ENCODE data around the gene OR2G6.
"Not testable (repeated sequence)": the region's sequence is repeated elsewhere in the genome, so short reads cannot be mapped to it uniquely, and the experiment has no call there.

Gene OR2G6

GRCh38 chr1:248507773-248508172, at the start of gene OR2G6:
TSS of gene OR2G6 (plus strand) at chr1:248508073. CDS start at chr1:248521647, 13,574 bp downstream.
- H3K9me3 ChIP-seq (ENCODE audit: control insufficient read depth, low read length); H3K36me3 ChIP-seq (ENCODE audit: control insufficient read depth, insufficient read depth, low read length); H3K4me1 ChIP-seq (ENCODE audit: control insufficient read depth, insufficient read depth, low read length); H3K27me3 ChIP-seq (ENCODE audit: control insufficient read depth, insufficient read depth, low read length); H3K4me3 ChIP-seq (ENCODE audit: low read length); H3K9ac ChIP-seq (ENCODE audit: low read length): not testable (repeated sequence)

DNA sequence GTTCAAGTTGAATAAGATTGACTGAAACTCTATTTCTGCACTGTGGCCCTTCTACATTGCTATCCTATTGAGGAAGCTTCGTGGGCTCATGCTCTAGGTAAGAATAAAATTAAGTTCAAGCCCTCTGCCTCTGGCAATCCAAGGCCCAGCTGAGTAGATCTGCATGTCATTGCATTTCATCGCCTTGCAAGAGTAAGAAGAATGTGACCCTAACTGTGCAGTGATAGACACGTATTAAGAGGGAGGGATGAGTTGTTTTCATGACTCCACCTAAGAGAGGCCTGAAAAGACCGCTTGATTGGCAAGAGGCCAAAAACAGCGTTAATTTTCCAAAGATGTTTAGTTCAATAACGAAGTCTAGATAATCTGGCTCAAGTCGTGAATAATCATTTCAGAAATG, 48.8 kb upstream of the OR2G6 start:
- not testable (repeated sequence) for H3K27me3 ChIP-seq (ENCODE audit: control insufficient read depth, insufficient read depth, low read length); H3K4me1 ChIP-seq (ENCODE audit: control insufficient read depth, insufficient read depth, low read length); H3K4me3 ChIP-seq (ENCODE audit: low read length); H3K9me3 ChIP-seq (ENCODE audit: control insufficient read depth, low read length); H3K9ac ChIP-seq (ENCODE audit: low read length); H3K36me3 ChIP-seq (ENCODE audit: control insufficient read depth, insufficient read depth, low read length)

- H3K4me3 ChIP-seq (ENCODE audit: low read length) = no peak overlapping the region
- H3K27me3 ChIP-seq (ENCODE audit: control insufficient read depth, insufficient read depth, low read length) = no peaks in the 10 kb centered on the region
- no peak overlapping the region for H3K9ac ChIP-seq (ENCODE audit: low read length)
- no peaks in the 10 kb centered on the region for H3K9me3 ChIP-seq (ENCODE audit: control insufficient read depth, low read length)
- H3K4me1 ChIP-seq (ENCODE audit: control insufficient read depth, insufficient read depth, low read length) = no peaks in the 10 kb centered on the region
- no peaks in the 10 kb centered on the region for H3K36me3 ChIP-seq (ENCODE audit: control insufficient read depth, insufficient read depth, low read length)
Measured at GRCh38 chr1:248471154-248471553, 36.7 kb upstream of the OR2G6 start.

DNA sequence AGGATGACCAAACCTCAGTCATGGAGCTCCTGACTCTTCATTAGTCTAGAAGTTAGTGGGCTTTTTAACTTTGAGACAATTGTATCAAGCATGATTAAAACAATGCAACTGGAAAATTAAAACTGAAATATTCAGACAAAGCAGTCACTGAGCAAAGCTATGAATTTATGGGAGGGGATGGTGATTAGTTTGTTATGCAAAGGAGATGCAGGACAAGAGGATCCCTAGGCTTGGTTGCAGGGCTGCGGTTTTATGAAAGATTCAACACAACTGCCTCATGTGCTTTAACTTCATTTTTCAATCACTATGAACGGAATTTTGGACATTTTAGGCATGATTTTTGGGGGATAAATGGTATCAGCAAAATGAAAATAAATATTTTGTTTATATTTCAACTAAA, 35.8 kb upstream of the OR2G6 start:
- not testable (repeated sequence) for H3K36me3 ChIP-seq (ENCODE audit: control insufficient read depth, insufficient read depth, low read length); H3K9me3 ChIP-seq (ENCODE audit: control insufficient read depth, low read length); H3K27me3 ChIP-seq (ENCODE audit: control insufficient read depth, insufficient read depth, low read length); H3K4me1 ChIP-seq (ENCODE audit: control insufficient read depth, insufficient read depth, low read length); H3K9ac ChIP-seq (ENCODE audit: low read length); H3K4me3 ChIP-seq (ENCODE audit: low read length)

- H3K27me3 ChIP-seq (ENCODE audit: control insufficient read depth, insufficient read depth, low read length); H3K4me1 ChIP-seq (ENCODE audit: control insufficient read depth, insufficient read depth, low read length); H3K4me3 ChIP-seq (ENCODE audit: low read length); H3K36me3 ChIP-seq (ENCODE audit: control insufficient read depth, insufficient read depth, low read length); H3K9ac ChIP-seq (ENCODE audit: low read length); H3K9me3 ChIP-seq (ENCODE audit: control insufficient read depth, low read length): not testable (repeated sequence)
Measured at GRCh38 chr1:248473051-248473450, 34.8 kb upstream of the OR2G6 start, which contains the start of gene OR2T3. TSS of gene OR2T3 (plus strand) at chr1:248473351. CDS start at chr1:248473351, 0 bp downstream.

GRCh38 chr1:248475660-248476059, 32.2 kb upstream of the OR2G6 start:
- not testable (repeated sequence) for H3K9me3 ChIP-seq (ENCODE audit: control insufficient read depth, low read length); H3K9ac ChIP-seq (ENCODE audit: low read length); H3K27me3 ChIP-seq (ENCODE audit: control insufficient read depth, insufficient read depth, low read length); H3K36me3 ChIP-seq (ENCODE audit: control insufficient read depth, insufficient read depth, low read length); H3K4me1 ChIP-seq (ENCODE audit: control insufficient read depth, insufficient read depth, low read length); H3K4me3 ChIP-seq (ENCODE audit: low read length)

DNA sequence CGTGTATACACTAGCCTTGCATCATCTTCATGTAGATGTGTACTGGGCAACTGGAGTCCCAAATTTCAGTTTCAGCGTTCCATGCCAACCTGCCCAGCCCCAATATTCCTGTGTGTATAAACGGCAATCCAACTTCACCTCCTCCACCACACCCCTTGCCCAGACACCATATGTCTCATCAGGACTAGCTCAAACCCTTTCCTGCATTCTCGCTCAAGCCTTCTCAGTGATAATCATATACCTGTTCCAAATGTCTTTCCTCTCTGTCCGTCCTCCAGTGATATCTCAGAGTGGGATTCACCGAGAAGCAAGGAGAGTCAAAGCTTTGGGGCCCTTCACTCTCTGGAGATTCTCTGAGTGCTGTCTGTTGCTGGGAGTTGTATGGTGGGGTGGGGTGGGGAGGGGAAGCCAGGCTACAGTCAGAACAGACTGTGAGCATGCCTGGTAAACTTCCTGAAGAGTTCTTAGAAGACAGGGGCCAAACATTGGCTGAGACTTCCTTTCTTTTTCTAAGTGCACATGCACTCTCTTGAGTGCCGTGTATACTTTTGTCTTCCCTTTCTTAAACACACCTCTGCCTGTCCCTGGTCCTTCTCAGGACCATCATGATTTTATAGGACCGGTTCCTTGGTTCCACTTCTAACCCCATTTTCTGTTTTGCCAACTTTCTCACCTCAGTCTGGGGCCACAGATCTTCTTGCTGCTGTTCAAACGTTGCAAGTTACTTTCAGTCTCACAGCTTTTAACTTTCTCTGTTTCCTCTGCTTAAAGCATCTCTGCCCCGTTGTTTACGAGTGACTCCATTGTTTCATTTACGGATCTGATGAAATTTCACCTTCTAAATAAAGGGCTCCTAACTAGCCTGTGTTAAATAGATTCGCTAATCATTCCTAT, 25.9 kb upstream of the OR2G6 start:
- H3K9me3 ChIP-seq (ENCODE audit: control insufficient read depth, low read length); H3K9ac ChIP-seq (ENCODE audit: low read length); H3K27me3 ChIP-seq (ENCODE audit: control insufficient read depth, insufficient read depth, low read length); H3K36me3 ChIP-seq (ENCODE audit: control insufficient read depth, insufficient read depth, low read length); H3K4me3 ChIP-seq (ENCODE audit: low read length); H3K4me1 ChIP-seq (ENCODE audit: control insufficient read depth, insufficient read depth, low read length): not testable (repeated sequence)

- H3K36me3 ChIP-seq (ENCODE audit: control insufficient read depth, insufficient read depth, low read length); H3K9me3 ChIP-seq (ENCODE audit: control insufficient read depth, low read length); H3K27me3 ChIP-seq (ENCODE audit: control insufficient read depth, insufficient read depth, low read length); H3K9ac ChIP-seq (ENCODE audit: low read length); H3K4me3 ChIP-seq (ENCODE audit: low read length); H3K4me1 ChIP-seq (ENCODE audit: control insufficient read depth, insufficient read depth, low read length): not testable (repeated sequence)
Measured at GRCh38 chr1:248488289-248488688, 19.6 kb upstream of the OR2G6 start, which contains the start of gene OR2T5. TSS of gene OR2T5 (plus strand) at chr1:248488589. CDS start at chr1:248488589, 0 bp downstream.

- not testable (repeated sequence) for H3K4me3 ChIP-seq (ENCODE audit: low read length); H3K36me3 ChIP-seq (ENCODE audit: control insufficient read depth, insufficient read depth, low read length); H3K27me3 ChIP-seq (ENCODE audit: control insufficient read depth, insufficient read depth, low read length)
Measured at GRCh38 chr1:248496661-248497060, 11.2 kb upstream of the OR2G6 start.

GRCh38 chr1:248500305-248501035, 7.4 kb upstream of the OR2G6 start:
- H3K36me3 ChIP-seq (ENCODE audit: control insufficient read depth, insufficient read depth, low read length); H3K9me3 ChIP-seq (ENCODE audit: control insufficient read depth, low read length); H3K4me3 ChIP-seq (ENCODE audit: low read length); H3K9ac ChIP-seq (ENCODE audit: low read length); H3K4me1 ChIP-seq (ENCODE audit: control insufficient read depth, insufficient read depth, low read length); H3K27me3 ChIP-seq (ENCODE audit: control insufficient read depth, insufficient read depth, low read length): not testable (repeated sequence)

More at GRCh38 chr1:248496661-248497060, 11.2 kb upstream of the OR2G6 start:
- H3K4me1 ChIP-seq (ENCODE audit: control insufficient read depth, insufficient read depth, low read length); H3K9me3 ChIP-seq (ENCODE audit: control insufficient read depth, low read length); H3K9ac ChIP-seq (ENCODE audit: low read length): not testable (repeated sequence)

DNA sequence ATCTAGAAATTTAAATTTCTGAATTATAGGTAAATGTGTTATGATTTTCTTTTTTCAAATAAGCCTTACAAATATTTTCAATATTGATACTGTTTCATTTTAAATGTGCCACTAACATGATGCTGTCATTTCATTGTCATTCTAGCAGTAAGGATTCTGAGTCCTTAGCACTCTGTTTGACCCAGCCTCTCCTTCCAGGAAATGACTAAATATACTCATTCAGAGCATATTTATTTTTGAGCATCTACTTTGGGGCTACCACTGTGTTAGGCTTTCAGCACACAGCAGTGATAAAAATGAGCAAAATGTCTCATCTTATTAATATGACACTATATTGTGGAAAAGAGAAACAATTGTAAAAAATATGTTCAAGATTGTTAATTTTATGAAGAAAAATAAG, 2.3 kb downstream of the OR2G6 start:
- H3K4me3 ChIP-seq (ENCODE audit: low read length); H3K27me3 ChIP-seq (ENCODE audit: control insufficient read depth, insufficient read depth, low read length); H3K9me3 ChIP-seq (ENCODE audit: control insufficient read depth, low read length); H3K4me1 ChIP-seq (ENCODE audit: control insufficient read depth, insufficient read depth, low read length); H3K36me3 ChIP-seq (ENCODE audit: control insufficient read depth, insufficient read depth, low read length); H3K9ac ChIP-seq (ENCODE audit: low read length): not testable (repeated sequence)

DNA sequence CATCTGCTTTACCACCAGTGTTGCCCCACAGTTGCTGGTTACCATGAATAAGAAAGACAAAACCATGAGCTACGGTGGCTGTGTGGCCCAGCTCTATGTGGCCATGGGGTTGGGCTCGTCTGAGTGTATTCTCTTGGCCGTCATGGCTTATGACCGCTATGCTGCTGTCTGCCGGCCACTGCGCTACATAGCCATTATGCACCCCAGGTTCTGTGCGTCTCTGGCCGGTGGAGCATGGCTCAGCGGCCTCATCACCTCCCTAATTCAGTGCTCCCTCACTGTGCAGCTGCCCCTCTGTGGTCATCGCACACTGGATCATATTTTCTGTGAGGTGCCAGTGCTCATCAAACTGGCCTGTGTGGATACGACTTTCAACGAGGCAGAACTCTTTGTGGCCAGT, 14.0 kb downstream of the OR2G6 start:
- Histone ChIP-seq H3K36me3 (ENCODE audit: control insufficient read depth, insufficient read depth, low read length) (no peaks in the 10 kb centered on the region), H3K9me3 (ENCODE audit: control insufficient read depth, low read length) (no peaks in the 10 kb centered on the region), H3K4me3 (ENCODE audit: low read length) (no peak overlapping the region), H3K27me3 (ENCODE audit: control insufficient read depth, insufficient read depth, low read length) (no peaks in the 10 kb centered on the region), H3K4me1 (ENCODE audit: control insufficient read depth, insufficient read depth, low read length) (no peaks in the 10 kb centered on the region), H3K9ac (ENCODE audit: low read length) (no peak overlapping the region)
